NCI-H146 treated with DMSO at 0.1 percent for 48 hours (cell line): ENCODE data around the gene FAM78B.

ENCODE experiments used
- DNase-seq: peaks from one replicate; lab custom pipeline; 2025; ENCODE audit not compliant: unreplicated experiment; lab: John Stamatoyannopoulos, UW

FAM78B gene

GRCh38 chr1:166121010-166121409 is 45.8 kb downstream of the FAM78B start:
- no peak for DNase-seq

DNA sequence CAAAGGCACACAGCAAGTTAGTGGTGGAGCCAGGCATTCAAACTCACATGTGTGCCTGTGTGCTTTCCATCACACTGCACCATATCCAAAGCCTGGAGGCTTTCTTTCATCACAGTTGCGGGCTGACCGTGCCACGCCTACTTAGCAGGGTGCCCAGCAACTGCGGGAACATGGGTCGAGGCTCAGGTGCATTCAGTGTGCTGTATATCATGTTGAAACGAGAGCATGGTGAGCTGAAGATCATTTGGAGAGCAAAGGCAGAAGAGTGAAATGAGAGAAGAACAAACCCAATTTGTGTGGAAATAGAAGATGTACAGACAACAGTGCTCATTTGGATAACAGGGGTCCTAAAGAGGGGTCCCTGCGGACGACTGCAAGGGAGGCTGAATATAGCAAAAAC is 46.5 kb downstream of the FAM78B start:
- DNase-seq = no peak

DNA sequence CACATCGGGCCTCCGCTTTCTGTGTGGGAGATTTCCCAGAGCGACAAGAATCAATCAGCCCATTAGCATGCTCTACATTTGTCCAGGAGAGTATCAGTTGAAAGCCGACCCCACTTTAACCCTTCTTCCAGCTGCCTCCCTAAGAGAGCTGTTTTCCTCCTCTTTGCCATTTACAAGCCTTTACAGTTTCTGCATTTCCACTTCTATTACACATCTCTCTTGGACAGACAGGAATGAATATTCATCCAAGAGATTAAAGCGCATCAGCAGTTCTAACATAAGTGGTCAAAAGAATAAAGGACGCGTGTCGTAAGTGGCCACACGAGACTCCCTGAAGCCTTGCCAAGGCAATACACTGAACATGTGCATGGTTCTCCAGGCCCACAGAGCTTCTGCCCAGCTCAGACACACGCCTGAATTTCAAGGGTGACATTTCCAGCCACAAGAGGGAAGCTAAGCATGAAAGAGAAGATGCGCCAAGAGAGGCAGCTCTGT is 47.3 kb downstream of the FAM78B start:
- no peak for DNase-seq

DNA sequence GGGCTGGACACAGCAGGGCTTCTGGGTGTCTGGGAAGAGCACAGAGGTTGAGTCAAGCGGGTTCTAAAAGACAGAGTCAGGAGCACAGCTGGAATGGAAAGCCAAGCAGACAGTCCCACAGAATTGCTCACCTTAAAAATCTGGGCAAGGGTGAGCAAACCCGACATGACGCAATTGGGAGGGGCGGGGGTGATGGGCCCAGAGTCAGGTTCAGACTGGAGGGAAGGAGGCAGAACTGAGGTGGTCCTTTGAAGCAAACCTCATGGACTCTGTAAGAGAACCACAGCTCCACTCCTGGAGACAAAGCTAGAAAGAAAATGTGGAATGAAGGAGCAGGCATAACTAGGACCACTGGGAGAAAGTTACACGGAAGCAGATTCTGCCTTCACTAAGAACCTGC is 49.0 kb downstream of the FAM78B start:
- no peak for DNase-seq

- DNase-seq = no peak
These were observed 50.8 kb downstream of the FAM78B start for GRCh38 chr1:166116026-166116425.

- no peak for DNase-seq
These were observed 52.4 kb downstream of the FAM78B start for GRCh38 chr1:166114419-166114818.

DNA sequence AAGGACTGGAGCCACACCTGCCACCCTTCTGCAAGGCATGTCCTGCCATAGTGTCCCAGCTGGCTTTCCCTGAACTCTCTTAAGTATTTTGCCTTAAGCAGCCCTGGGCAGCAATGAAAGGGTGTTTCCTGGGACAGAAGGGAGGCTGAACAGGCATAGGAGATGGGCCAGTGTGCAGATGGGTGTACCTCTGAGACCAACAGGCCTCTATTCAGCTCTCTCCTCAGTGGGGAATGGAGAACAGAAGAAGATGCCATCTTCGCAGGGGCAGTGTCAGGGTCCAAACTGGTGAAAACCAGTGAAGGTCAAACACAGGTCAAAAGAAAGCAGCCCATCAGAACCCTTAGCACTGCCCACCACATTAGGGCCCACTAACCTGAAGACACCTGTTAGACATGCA is 53.2 kb downstream of the FAM78B start:
- DNase-seq = no peak

- no peak for DNase-seq
These were observed 53.8 kb downstream of the FAM78B start for GRCh38 chr1:166113031-166113430.

GRCh38 chr1:166112425-166112824 is 54.4 kb downstream of the FAM78B start:
- no peak for DNase-seq

DNA sequence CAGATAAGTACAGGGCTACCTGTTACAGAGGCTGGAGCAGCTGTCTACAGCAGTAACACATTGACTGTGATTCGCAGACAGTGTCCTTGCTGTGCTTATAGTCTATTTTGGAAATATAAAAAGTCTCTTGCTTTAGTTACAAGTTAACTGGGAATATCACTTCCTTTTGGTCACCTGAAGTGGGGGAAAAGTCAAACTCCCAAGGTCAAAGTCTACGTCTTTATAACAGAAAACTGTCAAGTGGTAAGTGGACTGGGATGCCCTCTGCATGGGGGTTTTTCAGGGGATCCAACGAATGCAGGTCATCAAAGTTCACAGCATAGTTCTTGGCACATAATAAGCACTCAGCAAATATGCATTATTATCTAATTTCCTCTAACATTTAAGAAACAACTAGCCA is 55.4 kb downstream of the FAM78B start:
- no peak for DNase-seq

GRCh38 chr1:166090244-166090643 is 76.6 kb downstream of the FAM78B start:
- DNase-seq = no peak

DNA sequence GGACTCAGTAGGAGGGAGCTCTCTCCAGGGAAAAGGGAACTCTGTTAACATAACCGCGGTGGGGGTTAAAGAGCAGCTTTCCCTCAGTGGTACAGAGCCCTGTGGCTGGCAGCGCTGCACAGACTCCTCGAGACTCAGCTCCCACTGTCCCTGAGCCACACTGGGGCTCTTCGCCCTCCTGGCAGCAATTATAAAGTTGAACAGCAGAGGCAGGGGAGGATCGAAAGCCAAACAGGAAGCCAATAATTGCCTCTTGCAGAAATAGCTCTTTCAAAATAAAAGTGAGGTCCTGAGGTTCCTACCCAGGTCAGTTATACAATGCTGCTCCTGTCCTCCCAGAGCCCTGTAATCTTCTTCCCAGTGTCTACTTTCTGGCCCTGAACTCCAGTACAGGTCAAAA is 77.0 kb downstream of the FAM78B start:
- DNase-seq = no peak

DNA sequence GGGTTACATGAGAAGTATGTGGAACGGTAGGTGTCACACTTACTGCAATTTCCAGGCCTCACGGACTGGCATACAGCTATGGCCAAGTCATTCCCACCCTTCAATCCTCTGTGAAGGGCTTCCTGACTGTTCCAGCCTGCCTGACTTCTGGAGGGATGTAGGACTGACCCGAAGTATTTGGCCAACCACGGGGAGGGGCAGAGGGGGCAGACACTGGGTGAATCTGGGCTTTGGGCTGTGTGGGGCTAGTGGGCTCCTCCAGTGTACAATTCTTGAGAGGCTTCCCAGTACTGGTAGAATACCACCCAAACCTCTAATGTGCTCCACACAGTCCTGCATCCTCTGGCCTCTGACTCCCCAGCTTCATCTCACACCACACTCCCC is 78.2 kb downstream of the FAM78B start:
- no peak for DNase-seq

DNA sequence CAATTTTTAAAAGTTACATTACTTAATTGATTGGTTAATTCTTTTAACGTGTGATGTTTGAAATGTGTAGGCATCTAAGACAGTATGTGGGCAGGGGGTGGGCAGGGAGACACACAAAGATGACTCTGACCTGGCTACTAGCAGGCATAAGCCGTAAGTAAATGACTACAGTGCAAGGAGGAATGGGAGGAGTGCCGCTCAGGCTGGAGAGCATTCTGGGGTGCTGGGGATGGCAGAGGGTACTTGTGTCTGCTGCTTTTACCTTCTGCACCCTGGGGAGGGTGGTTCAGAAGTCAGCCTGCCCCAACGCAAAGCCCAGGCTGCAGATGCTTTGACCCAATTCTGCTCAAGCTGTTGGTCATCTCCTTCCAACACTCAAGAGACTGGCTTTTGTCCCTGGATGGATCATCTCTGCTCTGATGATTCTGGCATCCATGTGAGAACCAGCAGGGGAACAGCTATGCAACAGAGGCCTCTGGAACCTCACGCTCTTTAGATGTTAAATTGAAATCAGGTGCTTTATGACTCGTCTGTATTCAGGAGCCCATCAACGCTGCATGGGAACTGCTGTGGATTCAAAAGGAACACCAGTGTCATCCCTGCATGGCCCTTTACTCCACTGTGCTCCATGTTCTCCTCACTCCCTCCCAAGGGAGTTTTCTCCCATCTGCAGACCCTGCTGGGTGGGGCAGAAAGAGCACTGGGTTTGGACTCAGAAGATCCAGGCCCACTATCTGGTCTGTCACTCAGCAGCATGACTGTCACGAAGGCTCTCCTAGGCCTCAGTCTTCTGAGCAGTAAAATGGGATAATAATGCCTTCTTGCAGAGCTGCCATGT is 78.8 kb downstream of the FAM78B start:
- DNase-seq = no peak

GRCh38 chr1:166086113-166086883 is 80.5 kb downstream of the FAM78B start:
- DNase-seq = no peak

DNA sequence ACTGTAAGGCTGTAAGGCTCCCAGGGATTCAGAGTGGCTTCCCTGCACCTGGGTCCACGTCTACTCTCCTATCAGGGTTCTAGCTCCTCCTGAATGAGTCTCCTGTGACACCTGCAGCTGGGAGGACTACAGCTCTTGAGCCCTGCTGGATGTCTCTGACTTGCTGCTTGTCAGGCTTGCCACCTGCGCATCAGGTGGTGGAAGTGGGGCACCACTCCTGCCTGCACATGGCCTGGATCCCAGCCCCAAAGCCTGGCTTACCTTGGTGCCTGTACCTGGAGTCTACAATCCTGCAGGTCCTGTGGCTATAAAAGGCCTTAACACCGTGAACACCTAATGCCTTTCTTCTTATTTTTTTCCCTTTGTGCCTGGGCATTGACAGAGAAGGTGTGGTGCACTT is 82.2 kb downstream of the FAM78B start:
- DNase-seq = no peak

GRCh38 chr1:166083887-166084286 is 82.9 kb downstream of the FAM78B start:
- DNase-seq = no peak

GRCh38 chr1:166082601-166083000 is 84.2 kb downstream of the FAM78B start:
- DNase-seq = no peak

GRCh38 chr1:166080967-166081870 is 85.6 kb downstream of the FAM78B start:
- no peak for DNase-seq

DNA sequence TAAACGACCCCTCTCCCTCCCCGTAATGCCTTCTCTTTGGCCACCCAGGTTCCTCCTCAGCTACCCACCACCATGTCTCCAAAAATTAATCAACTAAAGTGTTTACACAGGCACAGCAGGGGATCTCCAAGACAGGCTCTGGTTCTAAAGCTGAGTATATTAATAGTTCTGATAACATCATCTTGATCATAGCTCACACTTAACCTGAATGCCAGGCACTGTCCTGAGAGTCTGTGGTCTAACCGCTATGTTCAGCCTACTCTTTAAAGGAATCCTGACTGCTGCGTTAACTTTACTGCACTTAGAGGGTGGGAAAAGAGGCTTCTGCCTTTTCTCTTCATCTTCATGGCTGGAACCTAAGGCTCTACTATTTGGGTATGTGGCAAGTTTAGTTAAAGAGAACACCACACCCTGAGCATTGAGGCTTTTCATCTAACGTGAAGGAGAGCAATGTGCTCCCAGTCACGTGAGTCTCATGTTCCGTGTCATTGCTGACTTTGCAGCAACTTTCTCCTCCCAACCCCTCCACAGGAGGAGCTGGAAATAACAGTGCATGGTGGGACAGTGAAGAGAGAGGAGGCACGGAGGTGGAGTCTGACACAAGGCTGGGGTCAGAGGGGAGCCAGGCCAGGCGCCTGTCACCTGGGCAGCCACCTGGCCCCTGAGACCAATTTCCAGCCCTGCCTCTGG is 86.4 kb downstream of the FAM78B start:
- DNase-seq = no peak

- no peak for DNase-seq
These were observed 87.5 kb downstream of the FAM78B start for GRCh38 chr1:166079276-166079675.
